Measurements from ENCODE around the gene PDE7B.

PDE7B gene

DNA sequence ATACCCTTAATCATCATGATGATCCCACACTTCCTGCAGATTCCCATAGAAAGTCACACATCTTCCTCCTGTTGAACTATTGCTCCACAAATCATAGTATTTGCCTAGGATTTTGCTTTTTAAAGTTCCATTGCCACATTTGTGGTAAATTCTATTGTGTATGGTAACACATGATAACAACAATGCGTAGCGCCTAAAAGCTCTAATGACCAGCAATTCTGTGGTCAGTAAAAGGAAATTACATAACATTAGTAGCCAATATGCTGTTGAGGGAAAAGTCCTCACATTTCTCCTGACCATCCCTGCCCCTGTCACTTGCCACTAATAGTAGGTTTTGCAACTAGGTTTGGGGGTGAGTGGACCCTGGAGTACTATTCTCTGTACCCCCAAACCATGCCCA lies 31.8 kb upstream of the PDE7B start:
- H3K4me1 ChIP-seq (ENCODE audit: control insufficient read depth in 1 of 2, insufficient read depth in 2 of 2, low read length in 2 of 2) = no peaks in the 10 kb centered on the region
- H3K4me3 ChIP-seq (ENCODE audit: low read depth in 1 of 2, low read length in 2 of 2) = no peak overlapping the region
- no peak overlapping the region for H3K9ac ChIP-seq (ENCODE audit: low read depth in 1 of 2, low read length in 2 of 2)
- H3K27me3 ChIP-seq (ENCODE audit: control insufficient read depth in 1 of 2, insufficient read depth in 2 of 2, low read length in 2 of 2) = no peaks in the 10 kb centered on the region
- H3K36me3 ChIP-seq (ENCODE audit: control insufficient read depth in 1 of 2, insufficient read depth in 2 of 2, low read length in 2 of 2) = no peaks in the 10 kb centered on the region
- no peaks in the 10 kb centered on the region for H3K9me3 ChIP-seq (ENCODE audit: control insufficient read depth in 1 of 2, low read length in 2 of 2)
- H3K27ac ChIP-seq (ENCODE audit: low read depth, low read length) = no peak overlapping the region

DNA sequence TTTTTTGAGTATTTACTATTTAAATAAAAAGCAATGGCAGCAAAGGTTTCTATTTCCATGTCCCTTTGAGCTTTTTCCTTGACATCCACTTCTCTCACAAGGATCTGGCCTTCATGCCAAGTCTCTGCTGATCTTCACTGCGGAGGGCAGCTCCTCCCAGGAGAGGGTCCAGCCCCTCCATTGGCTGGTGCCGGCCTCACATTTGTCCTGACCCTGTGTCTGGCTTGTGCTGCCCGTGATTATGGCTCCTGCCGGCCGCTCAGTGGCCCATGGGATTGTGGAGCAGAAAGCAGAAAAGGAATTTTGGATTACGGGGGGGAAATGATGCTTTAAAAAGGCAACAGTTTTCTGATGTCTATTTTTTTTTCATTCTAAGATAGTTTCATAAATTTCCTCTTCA lies 31.2 kb upstream of the PDE7B start:
- Histone ChIP-seq H3K36me3 (ENCODE audit: control insufficient read depth in 1 of 2, insufficient read depth in 2 of 2, low read length in 2 of 2) (no peaks in the 10 kb centered on the region), H3K27me3 (ENCODE audit: control insufficient read depth in 1 of 2, insufficient read depth in 2 of 2, low read length in 2 of 2) (no peaks in the 10 kb centered on the region), H3K4me3 (ENCODE audit: low read depth in 1 of 2, low read length in 2 of 2) (no peak overlapping the region), H3K27ac (ENCODE audit: low read depth, low read length) (no peak overlapping the region), H3K9ac (ENCODE audit: low read depth in 1 of 2, low read length in 2 of 2) (no peak overlapping the region), H3K9me3 (ENCODE audit: control insufficient read depth in 1 of 2, low read length in 2 of 2) (no peaks in the 10 kb centered on the region), H3K4me1 (ENCODE audit: control insufficient read depth in 1 of 2, insufficient read depth in 2 of 2, low read length in 2 of 2) (no peaks in the 10 kb centered on the region)

GRCh38 chr6:135823851-135824250 lies 27.6 kb upstream of the PDE7B start:
- H3K9ac ChIP-seq (ENCODE audit: low read depth in 1 of 2, low read length in 2 of 2) = no peak overlapping the region
- H3K4me1 ChIP-seq (ENCODE audit: control insufficient read depth in 1 of 2, insufficient read depth in 2 of 2, low read length in 2 of 2) = no peaks in the 10 kb centered on the region
- no peaks in the 10 kb centered on the region for H3K9me3 ChIP-seq (ENCODE audit: control insufficient read depth in 1 of 2, low read length in 2 of 2)
- no peaks in the 10 kb centered on the region for H3K36me3 ChIP-seq (ENCODE audit: control insufficient read depth in 1 of 2, insufficient read depth in 2 of 2, low read length in 2 of 2)
- no peak overlapping the region for H3K27ac ChIP-seq (ENCODE audit: low read depth, low read length)
- no peaks in the 10 kb centered on the region for H3K27me3 ChIP-seq (ENCODE audit: control insufficient read depth in 1 of 2, insufficient read depth in 2 of 2, low read length in 2 of 2)
- no peak overlapping the region for H3K4me3 ChIP-seq (ENCODE audit: low read depth in 1 of 2, low read length in 2 of 2)

- Histone ChIP-seq H3K27ac (ENCODE audit: low read depth, low read length) (no peak overlapping the region), H3K9ac (ENCODE audit: low read depth in 1 of 2, low read length in 2 of 2) (no peak overlapping the region), H3K36me3 (ENCODE audit: control insufficient read depth in 1 of 2, insufficient read depth in 2 of 2, low read length in 2 of 2) (no peaks in the 10 kb centered on the region), H3K9me3 (ENCODE audit: control insufficient read depth in 1 of 2, low read length in 2 of 2) (no peaks in the 10 kb centered on the region), H3K4me1 (ENCODE audit: control insufficient read depth in 1 of 2, insufficient read depth in 2 of 2, low read length in 2 of 2) (no peaks in the 10 kb centered on the region), H3K4me3 (ENCODE audit: low read depth in 1 of 2, low read length in 2 of 2) (no peak overlapping the region), H3K27me3 (ENCODE audit: control insufficient read depth in 1 of 2, insufficient read depth in 2 of 2, low read length in 2 of 2) (no peaks in the 10 kb centered on the region)
Observed at GRCh38 chr6:135826236-135826804, 25.2 kb upstream of the PDE7B start.

DNA sequence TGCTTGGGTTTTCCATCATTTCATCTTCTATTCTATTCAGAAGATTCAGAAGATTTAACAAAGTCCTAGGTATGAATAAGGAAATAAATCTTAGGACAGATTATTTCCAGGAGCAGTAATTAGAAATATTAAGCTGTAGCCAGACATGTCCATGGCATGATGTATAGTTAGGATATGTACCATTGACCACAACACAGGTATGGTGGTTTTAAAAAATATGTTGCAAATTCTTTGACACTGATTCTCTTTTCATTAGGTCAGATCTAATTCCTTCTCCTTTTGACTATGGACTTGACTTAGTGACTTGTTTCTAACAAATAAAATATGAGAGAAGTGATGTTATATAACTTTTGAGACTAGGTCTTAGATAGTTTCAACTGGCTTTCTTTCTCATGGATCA lies 23.5 kb upstream of the PDE7B start:
- Histone ChIP-seq H3K27ac (ENCODE audit: low read depth, low read length) (no peak overlapping the region), H3K9me3 (ENCODE audit: control insufficient read depth in 1 of 2, low read length in 2 of 2) (no peaks in the 10 kb centered on the region), H3K9ac (ENCODE audit: low read depth in 1 of 2, low read length in 2 of 2) (no peak overlapping the region), H3K36me3 (ENCODE audit: control insufficient read depth in 1 of 2, insufficient read depth in 2 of 2, low read length in 2 of 2) (no peaks in the 10 kb centered on the region), H3K27me3 (ENCODE audit: control insufficient read depth in 1 of 2, insufficient read depth in 2 of 2, low read length in 2 of 2) (no peaks in the 10 kb centered on the region), H3K4me1 (ENCODE audit: control insufficient read depth in 1 of 2, insufficient read depth in 2 of 2, low read length in 2 of 2) (no peaks in the 10 kb centered on the region), H3K4me3 (ENCODE audit: low read depth in 1 of 2, low read length in 2 of 2) (no peak overlapping the region)

DNA sequence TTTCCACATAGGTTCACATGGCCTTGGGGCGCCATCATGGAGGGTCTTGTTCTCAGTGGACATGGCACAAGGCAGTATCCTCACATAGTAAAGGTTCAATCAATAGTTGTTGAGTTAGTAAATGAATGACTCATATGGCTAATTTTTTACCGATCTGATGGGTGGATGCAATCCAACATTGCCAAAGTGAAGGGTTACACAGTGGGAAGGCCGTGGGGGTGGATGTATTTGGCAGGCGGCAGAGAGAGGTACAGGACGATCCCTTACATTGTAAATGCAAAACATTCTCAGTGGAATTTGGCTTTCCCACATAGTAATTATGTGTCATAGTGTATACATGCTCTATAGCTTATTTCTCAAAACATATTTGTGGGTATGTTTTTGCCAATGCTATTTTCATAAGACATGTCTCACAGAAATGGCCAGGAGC lies 21.0 kb upstream of the PDE7B start:
- Histone ChIP-seq H3K9ac (ENCODE audit: low read depth in 1 of 2, low read length in 2 of 2) (no peak overlapping the region), H3K4me3 (ENCODE audit: low read depth in 1 of 2, low read length in 2 of 2) (no peak overlapping the region), H3K4me1 (ENCODE audit: control insufficient read depth in 1 of 2, insufficient read depth in 2 of 2, low read length in 2 of 2) (no peaks in the 10 kb centered on the region), H3K36me3 (ENCODE audit: control insufficient read depth in 1 of 2, insufficient read depth in 2 of 2, low read length in 2 of 2) (no peaks in the 10 kb centered on the region), H3K9me3 (ENCODE audit: control insufficient read depth in 1 of 2, low read length in 2 of 2) (no peaks in the 10 kb centered on the region), H3K27me3 (ENCODE audit: control insufficient read depth in 1 of 2, insufficient read depth in 2 of 2, low read length in 2 of 2) (no peaks in the 10 kb centered on the region), H3K27ac (ENCODE audit: low read depth, low read length) (no peak overlapping the region)

DNA sequence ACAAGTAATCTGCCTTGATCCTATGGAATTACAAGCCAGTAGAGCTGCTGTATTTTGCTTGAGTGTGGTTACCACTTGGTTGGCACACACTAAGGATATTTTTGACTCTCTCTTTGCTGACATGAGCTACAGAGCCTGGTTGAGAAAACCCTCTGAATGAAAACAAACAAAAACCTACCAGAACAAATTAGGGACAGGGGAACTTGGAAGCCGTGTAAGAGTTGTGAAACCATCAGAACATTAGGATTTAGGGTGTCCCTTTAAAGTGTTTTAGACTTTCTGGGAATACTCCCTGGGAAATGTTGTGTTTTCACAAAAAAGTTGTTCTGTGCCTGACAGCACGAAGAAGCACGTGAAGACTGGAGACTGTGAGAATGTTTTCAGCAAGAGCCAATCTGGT lies 20.5 kb upstream of the PDE7B start:
- no peak overlapping the region for H3K4me3 ChIP-seq (ENCODE audit: low read depth in 1 of 2, low read length in 2 of 2)
- no peak overlapping the region for H3K27ac ChIP-seq (ENCODE audit: low read depth, low read length)
- H3K4me1 ChIP-seq (ENCODE audit: control insufficient read depth in 1 of 2, insufficient read depth in 2 of 2, low read length in 2 of 2) = no peaks in the 10 kb centered on the region
- no peaks in the 10 kb centered on the region for H3K27me3 ChIP-seq (ENCODE audit: control insufficient read depth in 1 of 2, insufficient read depth in 2 of 2, low read length in 2 of 2)
- no peak overlapping the region for H3K9ac ChIP-seq (ENCODE audit: low read depth in 1 of 2, low read length in 2 of 2)
- H3K36me3 ChIP-seq (ENCODE audit: control insufficient read depth in 1 of 2, insufficient read depth in 2 of 2, low read length in 2 of 2) = no peaks in the 10 kb centered on the region
- no peaks in the 10 kb centered on the region for H3K9me3 ChIP-seq (ENCODE audit: control insufficient read depth in 1 of 2, low read length in 2 of 2)

DNA sequence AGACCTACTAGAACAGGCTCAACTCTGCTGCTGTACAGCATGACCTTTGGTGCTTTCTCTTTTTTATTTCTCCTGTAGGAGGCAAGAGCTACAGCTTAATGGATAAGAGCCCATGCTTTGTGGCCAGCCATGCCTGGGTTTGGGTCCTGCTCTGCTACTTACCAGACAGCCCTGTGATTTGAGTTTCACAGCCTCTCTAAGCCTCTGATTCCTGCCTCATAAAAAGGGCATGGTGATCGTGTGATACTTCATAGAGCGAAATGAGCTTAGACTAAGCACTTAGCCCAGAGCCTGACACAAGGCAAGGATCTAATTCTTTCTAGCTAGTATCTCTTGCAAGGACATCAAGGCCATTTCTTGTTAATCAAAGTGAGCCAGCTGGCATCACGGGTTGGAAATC lies 19.3 kb upstream of the PDE7B start:
- Histone ChIP-seq H3K4me3 (ENCODE audit: low read depth in 1 of 2, low read length in 2 of 2) (no peak overlapping the region), H3K27ac (ENCODE audit: low read depth, low read length) (no peak overlapping the region), H3K27me3 (ENCODE audit: control insufficient read depth in 1 of 2, insufficient read depth in 2 of 2, low read length in 2 of 2) (no peaks in the 10 kb centered on the region), H3K4me1 (ENCODE audit: control insufficient read depth in 1 of 2, insufficient read depth in 2 of 2, low read length in 2 of 2) (no peaks in the 10 kb centered on the region), H3K9ac (ENCODE audit: low read depth in 1 of 2, low read length in 2 of 2) (no peak overlapping the region), H3K36me3 (ENCODE audit: control insufficient read depth in 1 of 2, insufficient read depth in 2 of 2, low read length in 2 of 2) (no peaks in the 10 kb centered on the region), H3K9me3 (ENCODE audit: control insufficient read depth in 1 of 2, low read length in 2 of 2) (no peaks in the 10 kb centered on the region)

DNA sequence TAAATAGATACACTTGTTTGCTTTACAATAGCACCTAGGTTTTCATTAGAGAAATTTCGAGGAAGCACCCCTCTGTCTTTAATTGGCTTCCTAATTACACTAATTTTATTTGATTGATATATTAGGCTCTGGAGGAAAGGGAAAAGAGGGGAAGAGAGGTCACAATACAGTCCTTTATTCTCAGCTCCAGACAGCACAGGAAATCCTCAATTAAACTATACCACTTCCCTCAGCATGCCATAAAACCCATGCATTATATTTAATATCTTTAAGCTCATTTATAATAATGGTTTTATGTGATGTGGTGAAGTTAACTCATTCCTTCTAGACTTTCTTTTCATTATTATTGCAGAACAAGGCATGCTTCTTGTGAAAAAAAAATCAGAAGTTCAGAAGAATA lies 17.7 kb upstream of the PDE7B start:
- no peaks in the 10 kb centered on the region for H3K4me1 ChIP-seq (ENCODE audit: control insufficient read depth in 1 of 2, insufficient read depth in 2 of 2, low read length in 2 of 2)
- H3K9ac ChIP-seq (ENCODE audit: low read depth in 1 of 2, low read length in 2 of 2) = no peak overlapping the region
- H3K27me3 ChIP-seq (ENCODE audit: control insufficient read depth in 1 of 2, insufficient read depth in 2 of 2, low read length in 2 of 2) = no peaks in the 10 kb centered on the region
- no peak overlapping the region for H3K27ac ChIP-seq (ENCODE audit: low read depth, low read length)
- H3K36me3 ChIP-seq (ENCODE audit: control insufficient read depth in 1 of 2, insufficient read depth in 2 of 2, low read length in 2 of 2) = no peaks in the 10 kb centered on the region
- H3K4me3 ChIP-seq (ENCODE audit: low read depth in 1 of 2, low read length in 2 of 2) = no peak overlapping the region
- no peaks in the 10 kb centered on the region for H3K9me3 ChIP-seq (ENCODE audit: control insufficient read depth in 1 of 2, low read length in 2 of 2)

DNA sequence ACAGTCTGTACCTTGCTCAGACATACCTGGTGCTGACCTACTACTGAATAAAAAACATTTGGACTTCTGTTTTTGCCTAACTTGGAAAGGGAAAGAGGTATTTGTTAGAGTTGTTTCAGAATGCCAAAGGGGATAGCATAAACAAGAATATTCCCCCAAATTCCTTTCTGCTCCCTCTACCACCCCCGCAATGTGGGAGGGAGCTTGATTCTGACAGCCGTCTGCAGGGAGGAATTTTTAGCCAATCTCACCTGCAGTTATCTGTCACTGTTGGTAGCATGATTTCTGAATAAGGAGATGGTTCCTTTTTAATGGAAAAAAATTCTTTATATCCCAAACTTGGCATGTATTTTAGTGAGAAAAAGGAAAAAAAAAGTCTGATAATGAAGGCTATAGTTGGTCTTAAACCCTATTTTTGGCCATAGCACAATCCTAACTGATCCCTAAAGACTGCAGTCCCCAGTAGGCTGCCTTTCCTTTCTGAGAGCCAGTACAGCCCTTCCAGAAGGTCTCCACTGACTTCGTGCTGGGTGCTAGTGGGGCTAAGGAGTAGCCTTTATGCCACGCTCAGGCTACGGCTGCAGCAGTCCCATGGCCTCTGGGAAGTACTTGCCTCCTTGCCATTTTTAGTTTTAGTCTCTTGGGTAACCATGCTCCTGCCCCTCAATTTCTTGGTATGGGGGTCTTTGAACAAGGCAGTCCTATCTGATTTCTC lies 13.6 kb upstream of the PDE7B start:
- no peaks in the 10 kb centered on the region for H3K36me3 ChIP-seq (ENCODE audit: control insufficient read depth in 1 of 2, insufficient read depth in 2 of 2, low read length in 2 of 2)
- no peak overlapping the region for H3K27ac ChIP-seq (ENCODE audit: low read depth, low read length)
- H3K4me3 ChIP-seq (ENCODE audit: low read depth in 1 of 2, low read length in 2 of 2) = no peak overlapping the region
- no peaks in the 10 kb centered on the region for H3K9me3 ChIP-seq (ENCODE audit: control insufficient read depth in 1 of 2, low read length in 2 of 2)
- H3K27me3 ChIP-seq (ENCODE audit: control insufficient read depth in 1 of 2, insufficient read depth in 2 of 2, low read length in 2 of 2) = no peaks in the 10 kb centered on the region
- H3K9ac ChIP-seq (ENCODE audit: low read depth in 1 of 2, low read length in 2 of 2) = no peak overlapping the region
- no peaks in the 10 kb centered on the region for H3K4me1 ChIP-seq (ENCODE audit: control insufficient read depth in 1 of 2, insufficient read depth in 2 of 2, low read length in 2 of 2)

Measured in duodenal mucosa (tissue), 2 donors.